GM21360 (cell line): ENCODE measurements around the gene COQ2.

Experiments used
- ATAC-seq: cut with Tn5 transposase; IDR thresholded peaks from one replicate; pipeline ENCODE4 v1.9.1; 2021; ENCODE audit warnings: mild to moderate bottlenecking, moderate library complexity; ENCODE audit not compliant: unreplicated experiment

The COQ2 gene

GRCh38 chr4:83219344-83220331 is 65.0 kb downstream of the COQ2 start:
- no peak for ATAC-seq

- ATAC-seq: peak; percentile 73
Observed at GRCh38 chr4:83217721-83218522, 66.7 kb downstream of the COQ2 start.

- no peak for ATAC-seq
Observed at GRCh38 chr4:83216959-83217683, 67.5 kb downstream of the COQ2 start.

GRCh38 chr4:83214079-83214478 is 70.5 kb downstream of the COQ2 start:
- no peak for ATAC-seq
